ES-I3 (cell line): Measurements from ENCODE around the gene CNTRL.

Source experiments
- H3K36me3 ChIP-seq: 2 replicates; pipeline ENCODE4 v1.6.1; 2013; ENCODE audit warnings: mild to moderate bottlenecking, low read length, control low read depth, moderate library complexity; ENCODE audit not compliant: insufficient read depth
- H3K4me1 ChIP-seq: 2 replicates; pipeline ENCODE4 v1.6.1; 2013; ENCODE audit warnings: mild to moderate bottlenecking, control low read depth, low read length; ENCODE audit not compliant: insufficient read depth
- H3K9ac ChIP-seq: 2 replicates; pipeline ENCODE4 v1.6.1; 2013; ENCODE audit warnings: low read depth, mild to moderate bottlenecking, low read length, moderate library complexity
- H3K9me3 ChIP-seq: 2 replicates; pipeline ENCODE4 v1.6.1; 2013; ENCODE audit warnings: mild to moderate bottlenecking, low read length, moderate library complexity; ENCODE audit not compliant: control insufficient read depth, insufficient read depth

CNTRL gene

DNA sequence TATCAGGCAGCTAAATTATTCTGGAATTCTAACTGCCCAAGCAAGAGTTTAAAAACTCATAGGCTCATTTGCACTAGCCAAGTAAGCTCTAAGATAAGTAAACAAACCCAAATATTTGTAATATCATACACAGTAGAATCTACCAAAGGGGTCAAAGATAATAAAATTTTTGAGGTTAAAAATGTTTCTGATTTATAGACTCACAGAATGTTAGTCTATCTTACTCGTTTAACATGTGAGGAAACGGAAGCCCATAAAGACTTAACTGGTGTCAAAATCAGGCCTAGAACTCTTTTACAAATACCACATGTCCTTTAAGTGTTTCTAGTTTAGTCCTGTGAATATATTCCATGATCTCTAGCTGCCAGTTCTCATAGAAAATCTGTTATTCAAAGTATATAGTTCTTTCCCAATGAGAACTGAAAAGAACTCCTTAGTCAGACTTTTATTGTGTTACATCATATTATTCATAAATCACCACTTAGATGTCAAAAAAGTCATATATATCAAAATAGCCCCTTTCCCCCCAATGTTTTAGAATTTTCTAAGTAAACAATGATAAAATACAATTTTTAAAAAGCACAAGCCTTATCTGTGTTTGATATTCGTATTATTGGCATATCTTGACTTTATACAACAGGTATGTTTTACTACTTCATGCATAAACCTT lies 113.0 kb downstream of the CNTRL start:
- Histone ChIP-seq H3K36me3 (no peaks in the 10 kb centered on the region), H3K9me3 (no peaks in the 10 kb centered on the region), H3K4me1 (no peaks in the 10 kb centered on the region), H3K9ac (no peak overlapping the region)

DNA sequence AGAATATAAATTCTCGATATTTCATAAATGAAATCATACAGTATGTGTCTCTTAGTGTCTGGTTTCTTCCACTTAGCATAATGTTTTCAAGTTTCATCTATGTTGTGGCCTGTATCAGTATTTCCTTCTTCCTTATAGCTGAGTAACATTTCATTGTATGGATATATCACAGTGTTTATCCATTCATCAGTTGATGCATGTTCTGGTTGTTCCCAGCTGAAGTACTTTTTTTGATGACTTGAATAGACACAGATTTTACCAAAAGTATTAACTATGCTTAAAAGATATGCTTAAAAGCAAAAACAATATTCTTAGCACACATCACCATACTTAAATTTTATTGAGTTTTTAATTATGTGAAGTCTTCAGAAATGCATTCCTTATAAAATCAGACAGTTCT lies 114.3 kb downstream of the CNTRL start:
- Histone ChIP-seq H3K9ac (no peak overlapping the region), H3K4me1 (no peaks in the 10 kb centered on the region), H3K36me3 (no peaks in the 10 kb centered on the region), H3K9me3 (no peaks in the 10 kb centered on the region)

DNA sequence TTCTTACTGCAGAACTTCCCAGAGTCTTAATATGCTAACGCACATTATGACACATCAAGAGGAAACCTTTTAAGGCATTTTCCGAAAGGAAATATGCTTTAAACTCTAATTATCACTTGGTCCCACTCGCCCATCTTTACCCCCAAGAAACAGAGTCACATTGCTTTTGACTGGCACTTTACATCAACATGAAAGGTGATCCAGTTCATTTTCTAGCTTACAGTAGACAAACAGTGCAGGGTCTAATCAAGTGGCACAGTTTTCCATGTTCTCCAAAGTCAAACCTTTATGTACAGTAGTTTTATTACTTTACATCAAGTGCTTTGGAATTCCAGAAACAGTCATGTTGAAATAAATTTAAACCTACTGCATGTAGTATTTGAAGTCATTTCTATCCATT lies 114.9 kb downstream of the CNTRL start:
- no peaks in the 10 kb centered on the region for H3K4me1 ChIP-seq
- H3K9ac ChIP-seq = no peak overlapping the region
- no peaks in the 10 kb centered on the region for H3K9me3 ChIP-seq
- no peaks in the 10 kb centered on the region for H3K36me3 ChIP-seq

DNA sequence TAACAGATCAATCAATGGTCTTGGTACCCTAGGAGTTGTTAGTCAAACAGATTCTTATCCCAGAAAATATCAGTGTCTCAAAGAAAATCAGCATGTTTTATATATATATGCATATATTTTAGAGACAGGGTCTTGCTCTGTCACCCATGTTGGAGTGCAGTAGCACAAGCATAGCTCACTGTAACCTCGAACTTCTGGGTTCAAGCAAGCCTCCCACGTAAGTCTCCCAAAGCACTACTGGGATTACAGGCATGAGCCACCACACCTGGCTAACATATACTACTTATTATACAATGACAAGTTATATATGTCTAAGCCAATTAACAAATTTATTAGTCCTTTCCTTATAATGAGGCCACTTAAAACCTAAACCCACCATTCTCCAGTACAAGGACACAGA lies 116.5 kb downstream of the CNTRL start:
- Histone ChIP-seq H3K9ac (no peak overlapping the region), H3K36me3 (no peaks in the 10 kb centered on the region), H3K4me1 (no peaks in the 10 kb centered on the region; the same call in 1 of the 2 replicates), H3K9me3 (no peaks in the 10 kb centered on the region)

DNA sequence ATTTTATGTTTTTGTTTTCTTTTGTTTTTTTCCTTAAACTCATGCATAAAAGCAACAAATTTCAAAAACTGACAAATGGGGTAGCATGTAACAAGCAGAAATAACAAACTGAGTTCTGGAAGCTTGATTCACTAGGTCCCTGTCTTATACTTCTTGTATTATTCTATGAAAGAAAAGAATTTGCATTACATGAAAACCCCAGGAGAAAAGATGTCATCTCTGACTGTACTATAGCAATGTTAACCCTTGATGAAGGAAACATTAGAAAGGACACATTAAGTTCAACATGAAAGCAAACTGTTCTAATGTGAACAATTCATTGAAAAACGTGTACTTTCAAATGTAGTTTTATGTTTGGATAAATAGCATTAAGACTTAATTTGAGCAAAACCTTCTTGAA lies 117.8 kb downstream of the CNTRL start:
- Histone ChIP-seq H3K9me3 (no peaks in the 10 kb centered on the region), H3K9ac (no peak overlapping the region), H3K36me3 (no peaks in the 10 kb centered on the region), H3K4me1 (no peaks in the 10 kb centered on the region; the same call in 1 of the 2 replicates)

DNA sequence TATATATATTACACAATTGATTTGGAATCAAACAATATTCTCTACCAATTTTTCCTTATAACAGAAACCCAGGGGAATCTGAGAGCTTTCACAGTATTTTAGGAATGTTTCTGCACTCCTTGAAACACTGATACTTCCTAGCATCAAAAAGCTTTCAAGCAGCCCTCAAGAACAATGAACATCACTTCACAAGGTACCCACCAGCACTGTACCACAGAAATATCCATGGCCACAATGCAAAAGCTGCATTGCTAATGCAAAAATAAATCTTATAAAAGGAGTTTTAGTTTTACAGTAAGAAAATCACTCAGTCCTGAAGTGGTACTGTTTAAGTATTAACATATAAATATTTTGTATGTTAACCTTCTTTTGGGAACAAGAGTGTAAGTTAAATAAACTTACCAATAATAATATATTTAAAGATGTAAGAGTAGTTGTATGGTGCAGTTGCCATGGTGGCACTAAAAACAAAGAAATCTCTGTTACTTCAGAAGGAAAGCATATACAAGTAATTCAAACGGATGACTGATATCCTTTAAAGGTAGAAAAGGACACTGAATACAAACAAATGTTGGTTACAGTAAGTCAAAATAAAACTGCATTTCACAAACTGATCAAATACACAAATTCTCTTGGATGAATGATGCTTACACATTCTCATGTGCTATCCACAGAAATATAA lies 118.3 kb downstream of the CNTRL start:
- H3K4me1 ChIP-seq = no peaks in the 10 kb centered on the region; the same call in 1 of the 2 replicates
- H3K36me3 ChIP-seq = no peaks in the 10 kb centered on the region
- H3K9me3 ChIP-seq = no peaks in the 10 kb centered on the region
- H3K9ac ChIP-seq = no peak overlapping the region

DNA sequence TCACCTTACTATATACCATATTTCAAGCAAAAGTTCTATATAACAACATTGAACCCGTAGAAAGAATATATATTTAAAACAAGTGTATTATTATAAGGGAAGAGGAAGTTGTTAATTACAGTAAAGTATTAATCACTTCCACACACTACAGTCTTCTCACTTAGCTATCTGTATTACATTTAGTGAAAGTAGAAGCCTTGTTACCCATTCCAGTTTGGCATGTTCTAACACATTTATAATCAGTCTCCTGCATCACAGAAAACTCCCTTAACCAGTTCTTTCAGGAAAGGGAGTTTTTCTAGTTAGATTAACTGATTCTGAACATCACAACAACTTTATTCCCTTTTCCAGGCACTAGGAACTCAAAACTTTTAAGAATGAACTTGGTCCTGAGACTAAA lies 120.0 kb downstream of the CNTRL start:
- no peaks in the 10 kb centered on the region for H3K36me3 ChIP-seq
- H3K4me1 ChIP-seq = no peaks in the 10 kb centered on the region; the same call in 1 of the 2 replicates
- H3K9me3 ChIP-seq = no peaks in the 10 kb centered on the region
- H3K9ac ChIP-seq = no peak overlapping the region

DNA sequence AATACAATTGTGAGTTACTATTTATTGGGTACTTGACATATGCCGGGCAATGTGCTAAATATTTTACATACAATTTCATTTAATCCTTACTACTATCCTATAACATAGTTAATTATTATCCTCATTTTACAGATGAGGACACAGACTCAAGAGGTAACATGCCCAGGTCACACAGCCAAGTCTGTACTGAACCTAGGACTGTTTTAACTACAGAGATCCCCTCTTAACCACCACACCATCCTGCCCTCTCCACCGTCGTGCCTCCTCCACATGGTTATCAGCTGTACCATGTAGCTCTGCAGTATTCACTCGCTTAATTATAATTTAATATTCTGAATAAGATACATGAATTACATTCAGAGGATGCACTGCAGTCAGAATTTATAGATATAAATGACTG lies 121.6 kb downstream of the CNTRL start:
- Histone ChIP-seq H3K9ac (no peak overlapping the region), H3K4me1 (no peaks in the 10 kb centered on the region; the same call in 1 of the 2 replicates), H3K9me3 (no peaks in the 10 kb centered on the region), H3K36me3 (no peaks in the 10 kb centered on the region)

DNA sequence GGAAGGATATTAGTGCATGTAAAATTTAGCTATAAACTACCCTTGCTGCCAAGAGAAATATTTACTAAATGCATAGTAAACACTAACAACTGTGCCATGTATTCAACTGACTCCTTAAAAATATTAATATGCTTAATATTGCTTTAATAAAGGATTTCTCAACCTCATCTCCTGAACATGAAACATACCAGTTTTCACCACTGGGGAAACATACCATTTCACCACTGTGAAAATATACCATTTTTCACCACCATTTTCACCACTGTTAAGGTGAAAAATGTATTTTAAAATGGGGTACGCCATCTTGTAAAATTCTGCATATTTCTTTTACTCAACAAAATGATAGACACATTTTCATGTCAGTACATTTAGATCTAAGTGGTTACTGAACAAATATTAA lies 122.4 kb downstream of the CNTRL start:
- Histone ChIP-seq H3K9ac (no peak overlapping the region), H3K36me3 (no peaks in the 10 kb centered on the region), H3K4me1 (no peaks in the 10 kb centered on the region; the same call in 1 of the 2 replicates), H3K9me3 (no peaks in the 10 kb centered on the region)

DNA sequence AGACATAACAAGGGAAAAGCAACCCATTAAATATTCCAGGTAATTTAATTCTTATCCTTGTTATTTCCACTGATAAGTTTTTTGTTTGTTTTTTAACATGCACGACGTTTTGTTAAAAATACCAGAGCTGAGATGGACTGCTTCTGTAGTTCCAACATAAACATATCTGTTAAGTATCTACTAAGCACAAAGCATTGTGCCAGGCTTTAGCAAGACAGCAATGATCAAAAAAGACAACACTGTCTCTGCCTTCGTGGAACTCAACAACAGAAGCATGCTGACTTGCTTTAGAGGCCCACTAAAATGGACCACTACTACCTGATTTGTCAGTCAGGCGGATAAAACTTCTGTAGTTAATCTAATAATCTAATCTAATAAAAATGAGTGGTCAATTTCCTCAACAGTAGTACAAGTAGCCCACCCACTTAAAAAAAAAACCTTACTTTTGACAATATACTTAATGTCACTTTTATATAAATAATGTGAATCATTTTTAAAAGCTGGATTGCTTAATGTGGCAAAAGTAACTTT lies 123.8 kb downstream of the CNTRL start:
- Histone ChIP-seq H3K36me3 (no peaks in the 10 kb centered on the region), H3K4me1 (no peaks in the 10 kb centered on the region; the same call in 1 of the 2 replicates), H3K9ac (no peak overlapping the region)

DNA sequence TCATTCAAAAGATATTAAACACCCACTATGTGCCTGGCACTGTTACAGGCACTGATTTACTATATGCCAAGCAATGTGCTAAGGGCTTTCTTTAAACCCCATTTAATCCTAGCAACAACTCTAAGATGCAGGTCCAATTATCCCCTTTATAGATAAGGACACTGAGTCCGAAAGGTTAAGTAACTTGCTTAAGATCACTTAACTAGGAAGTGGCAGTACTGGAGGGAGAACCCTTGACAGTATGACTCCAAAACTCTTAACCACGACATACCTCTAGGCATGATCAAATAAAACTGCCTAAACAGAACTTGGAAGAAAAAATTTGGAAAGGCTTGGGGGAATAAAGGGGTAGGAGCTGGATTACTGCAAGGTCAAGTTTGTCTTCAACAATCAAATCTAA lies 125.2 kb downstream of the CNTRL start:
- no peaks in the 10 kb centered on the region; the same call in 1 of the 2 replicates for H3K4me1 ChIP-seq
- H3K9ac ChIP-seq = 0 out of 2 replicates have a peak overlapping the region, but pooled peaks have one; percentile 66
- H3K9me3 ChIP-seq = no peaks in the 10 kb centered on the region
- no peaks in the 10 kb centered on the region for H3K36me3 ChIP-seq

More for the DNA sequence above, 123.8 kb downstream of the CNTRL start:
- no peaks in the 10 kb centered on the region for H3K9me3 ChIP-seq

DNA sequence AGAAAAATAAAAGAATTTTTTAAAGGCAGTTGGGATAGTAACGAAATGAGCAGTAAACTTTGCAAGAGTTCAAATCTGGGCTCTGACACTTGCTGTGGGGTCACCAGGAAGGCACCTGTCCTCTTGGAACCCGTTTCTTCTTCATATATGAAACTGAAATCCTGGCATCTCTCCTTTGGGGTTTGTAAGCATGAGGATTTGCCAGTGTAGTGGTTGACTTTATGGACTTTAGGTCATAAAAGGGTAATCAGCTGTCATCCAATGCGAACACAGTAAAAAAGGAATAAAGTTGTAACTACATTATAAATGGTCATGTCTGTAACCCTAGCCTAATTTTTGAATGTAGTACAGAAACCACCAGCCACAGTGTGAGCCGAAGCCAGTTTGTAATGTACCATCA lies 125.6 kb downstream of the CNTRL start:
- Histone ChIP-seq H3K9me3 (no peaks in the 10 kb centered on the region), H3K9ac (peak overlapping the region; percentile 66), H3K4me1 (no peaks in the 10 kb centered on the region; the same call in 1 of the 2 replicates), H3K36me3 (no peaks in the 10 kb centered on the region)

DNA sequence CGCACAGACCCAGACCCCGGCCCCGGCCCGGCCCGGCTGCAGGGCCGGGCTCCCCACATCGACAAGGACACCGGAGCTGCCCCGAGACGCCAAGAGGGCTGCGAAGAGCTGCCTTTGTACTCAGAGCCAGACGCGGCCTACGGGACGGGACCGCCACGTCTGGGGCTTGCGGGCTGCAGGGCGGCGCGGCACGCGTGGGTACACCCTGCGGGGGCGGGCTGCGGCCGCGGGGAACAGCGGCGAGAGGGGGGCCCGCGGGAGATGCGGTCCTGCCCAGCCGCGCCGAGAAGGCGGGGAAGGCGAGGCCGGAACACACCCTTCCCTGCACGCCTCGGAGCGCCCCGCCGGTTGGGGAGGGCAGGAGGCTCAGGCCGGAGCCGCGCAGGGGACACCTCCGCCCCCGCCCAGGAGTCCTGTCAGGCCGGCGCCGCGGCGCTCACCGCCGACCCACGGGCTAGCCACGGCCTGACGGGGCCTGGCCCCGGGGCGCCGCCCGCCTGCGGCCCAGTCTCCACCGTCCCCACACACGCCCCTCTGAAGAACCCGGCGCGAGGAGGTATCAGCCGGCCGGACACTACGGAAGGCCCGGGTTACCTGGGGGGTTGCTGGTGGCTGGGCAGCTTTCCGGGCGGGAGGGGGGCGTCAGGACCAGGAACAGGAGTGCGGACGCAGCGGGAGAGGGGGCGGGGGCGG lies 126.4 kb downstream of the CNTRL start:
- H3K36me3 ChIP-seq = no peaks in the 10 kb centered on the region
- no peaks in the 10 kb centered on the region for H3K9me3 ChIP-seq
- peak overlapping the region; percentile 66 for H3K9ac ChIP-seq
- no peaks in the 10 kb centered on the region for H3K4me1 ChIP-seq

DNA sequence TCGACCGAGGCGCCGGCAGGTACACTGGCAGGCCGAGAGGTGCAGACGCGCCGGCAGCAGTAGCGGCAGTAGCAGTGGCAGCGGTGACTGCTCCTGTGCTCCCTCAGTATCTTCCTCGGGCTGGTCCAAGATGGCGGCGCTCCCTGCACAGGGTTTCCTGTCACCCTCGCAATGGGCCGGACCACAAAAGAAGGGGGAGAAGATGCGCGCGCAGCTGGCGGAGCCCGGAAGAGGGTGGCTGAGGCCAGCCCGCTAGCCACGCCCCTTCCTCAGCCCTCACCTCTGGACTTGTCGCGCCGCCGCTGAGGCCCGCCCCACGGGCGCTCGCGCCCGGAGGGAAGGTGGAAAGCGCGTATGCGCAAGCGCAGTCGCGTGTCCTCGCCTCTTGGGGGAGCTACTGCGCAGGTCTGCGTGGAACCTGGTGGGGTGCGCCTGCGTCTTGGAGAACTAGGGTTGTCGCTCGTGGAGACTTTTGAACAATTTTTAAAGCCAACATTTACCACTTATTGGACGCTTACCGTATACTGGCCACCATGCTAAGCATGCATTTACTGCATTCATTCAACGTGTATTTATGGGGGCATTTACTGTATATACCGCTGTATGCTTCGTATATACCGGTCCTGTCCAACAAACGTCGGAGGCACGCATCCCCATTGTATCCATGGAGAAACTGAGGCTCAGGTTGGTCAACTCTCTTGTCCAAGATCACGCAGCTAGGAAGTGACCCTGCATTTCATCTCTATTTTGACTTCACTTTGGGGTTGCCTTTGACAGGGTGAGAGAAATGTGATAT lies 127.2 kb downstream of the CNTRL start, which contains the start of gene RAB14:
RAB14 (minus strand) TSS at position 132 of the 796 bp plus-strand sequence. CDS start 8,457 bp downstream, outside the sequence.
- Histone ChIP-seq H3K9ac (peak within 1 kb of the TSS; percentile 66), H3K36me3 (no peaks in the 10 kb centered on the region), H3K4me1 (peaks cover 7% of the 10 kb centered on the region), H3K9me3 (no peaks in the 10 kb centered on the region)
